GM19397 (cell line): ENCODE data around the gene MT1B.

Experiments
- ATAC-seq: cut with Tn5 transposase; IDR thresholded peaks from one replicate; pipeline ENCODE4 v1.9.1; 2021; ENCODE audit warnings: mild to moderate bottlenecking, moderate library complexity; ENCODE audit not compliant: unreplicated experiment

Gene MT1B

DNA sequence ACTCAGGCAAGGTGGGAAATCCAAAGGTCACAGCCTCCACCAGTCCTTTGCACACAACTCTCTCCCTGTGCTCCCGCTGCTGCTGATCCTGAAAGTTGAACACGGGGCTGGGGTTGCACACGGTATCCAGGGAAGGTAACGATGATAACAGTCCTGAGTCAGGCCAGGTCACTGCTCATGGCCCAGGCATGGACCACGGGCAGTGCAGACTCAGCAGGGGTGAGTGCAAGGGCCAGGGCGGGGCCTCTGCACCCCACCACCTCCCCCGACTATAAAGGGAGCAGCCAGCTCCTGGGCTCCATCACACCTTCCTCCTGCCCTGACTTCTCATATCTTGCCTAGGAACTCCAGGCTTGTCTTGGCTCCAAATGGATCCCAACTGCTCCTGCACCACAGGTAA, at the start of gene MT1B:
Gene MT1B (plus strand): TSS at position 301 of the 400 bp plus-strand sequence. CDS start 68 bp downstream, at position 369.
- no peak for ATAC-seq

- no peak for ATAC-seq
Measured at GRCh38 chr16:56603589-56603988, 48.1 kb upstream of the MT1B start.

GRCh38 chr16:56604966-56605365, 46.7 kb upstream of the MT1B start:
- ATAC-seq = no peak

- no peak for ATAC-seq
Measured at GRCh38 chr16:56605475-56605874, 46.2 kb upstream of the MT1B start.

GRCh38 chr16:56606071-56606475, 45.6 kb upstream of the MT1B start:
- no peak for ATAC-seq

DNA sequence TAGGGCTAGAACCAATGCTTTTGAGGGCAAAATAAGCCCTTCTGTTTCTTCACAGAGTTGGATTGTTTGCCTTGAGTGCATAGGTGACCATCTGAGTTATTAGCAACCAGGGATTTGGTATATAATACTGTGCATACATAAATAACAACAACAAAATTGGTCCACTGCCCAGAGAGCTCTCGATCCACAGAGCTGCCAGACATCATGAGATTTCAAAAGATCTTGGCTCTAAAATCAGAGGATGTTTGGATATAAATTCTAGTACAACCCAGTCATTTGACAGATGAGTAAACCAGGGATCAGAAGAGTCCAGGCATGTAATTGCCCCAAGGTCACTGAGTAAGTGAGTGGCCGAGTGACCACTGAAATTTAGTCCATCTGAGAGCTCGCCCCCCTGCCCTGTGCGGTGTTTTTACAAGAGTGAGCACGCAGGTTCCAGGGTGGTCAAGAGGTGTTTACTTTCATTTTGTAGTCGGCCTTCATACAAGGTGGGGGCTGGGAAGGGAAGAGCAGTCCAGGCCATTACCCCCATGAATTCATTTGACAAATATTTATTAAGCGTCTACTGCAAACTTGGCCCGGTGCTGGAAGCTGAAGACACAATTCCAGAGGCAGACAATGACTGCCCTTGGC, 45.1 kb upstream of the MT1B start:
- no peak for ATAC-seq

DNA sequence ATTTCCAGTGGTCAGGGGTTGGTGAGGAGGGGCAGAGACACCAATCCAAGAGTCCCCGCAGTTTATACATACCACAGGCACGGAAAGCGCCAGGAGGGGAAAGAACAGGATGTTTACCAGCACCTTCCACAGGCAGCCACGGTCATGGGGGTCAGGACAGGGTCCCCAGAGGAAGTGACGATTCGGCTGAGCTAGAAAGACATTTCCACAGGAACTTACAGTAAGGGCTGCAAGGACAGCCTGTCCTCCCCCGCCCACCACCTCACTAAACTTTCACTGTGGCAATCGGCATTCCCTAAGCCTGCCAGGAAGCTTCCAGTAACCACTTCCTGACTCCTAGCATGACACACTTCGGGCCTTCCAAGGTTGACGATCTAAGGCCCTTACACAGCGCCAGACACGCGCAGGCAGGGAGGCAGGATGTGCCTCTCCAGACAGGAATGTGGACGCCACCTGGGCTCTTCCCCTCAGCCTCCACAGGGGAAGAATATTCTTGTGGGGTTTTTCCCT, 44.5 kb upstream of the MT1B start:
- no peak for ATAC-seq

DNA sequence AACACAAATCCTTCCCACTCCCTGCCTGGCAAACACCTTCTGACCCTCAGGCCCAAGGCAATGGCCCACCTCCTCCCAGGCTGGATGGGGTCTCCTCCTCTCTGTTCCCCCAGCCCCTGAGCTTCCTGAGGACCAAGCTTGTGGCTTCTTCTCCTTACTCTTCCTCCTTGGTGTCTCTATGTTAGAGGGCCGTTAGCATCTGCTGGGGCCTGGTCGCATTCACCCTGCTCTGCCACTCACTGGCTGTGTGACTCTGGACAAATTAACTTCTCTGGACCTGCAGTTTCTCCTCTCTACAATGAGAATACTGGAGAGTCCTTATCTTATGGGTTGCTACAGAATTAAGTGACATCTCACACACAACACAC, 44.0 kb upstream of the MT1B start:
- no peak for ATAC-seq

DNA sequence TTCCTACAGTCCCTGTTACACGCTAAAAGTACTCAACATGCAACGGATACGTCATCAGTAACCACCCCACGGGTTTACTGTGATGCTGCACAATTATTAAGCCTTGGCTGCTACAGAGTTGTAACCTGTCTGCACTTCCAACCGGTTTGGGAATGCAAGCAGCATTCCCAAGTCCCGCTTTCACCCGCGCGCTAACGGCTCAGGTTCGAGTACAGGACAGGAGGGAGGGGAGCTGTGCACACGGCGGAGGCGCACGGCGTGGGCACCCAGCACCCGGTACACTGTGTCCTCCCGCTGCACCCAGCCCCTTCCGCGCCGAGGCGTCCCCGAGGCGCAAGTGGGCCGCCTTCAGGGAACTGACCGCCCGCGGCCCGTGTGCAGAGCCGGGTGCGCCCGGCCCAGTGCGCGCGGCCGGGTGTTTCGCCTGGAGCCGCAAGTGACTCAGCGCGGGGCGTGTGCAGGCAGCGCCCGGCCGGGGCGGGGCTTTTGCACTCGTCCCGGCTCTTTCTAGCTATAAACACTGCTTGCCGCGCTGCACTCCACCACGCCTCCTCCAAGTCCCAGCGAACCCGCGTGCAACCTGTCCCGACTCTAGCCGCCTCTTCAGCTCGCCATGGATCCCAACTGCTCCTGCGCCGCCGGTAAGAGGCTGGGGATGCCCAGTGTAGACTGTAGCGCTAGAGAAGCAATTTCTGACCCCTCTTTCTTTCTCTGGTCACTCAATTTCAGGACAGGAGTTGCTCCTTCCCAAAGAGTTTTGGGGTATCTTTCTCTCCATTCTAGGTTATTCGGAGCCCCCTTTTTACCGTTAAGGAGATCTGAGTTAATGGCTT, 43.4 kb upstream of the MT1B start, which contains the start of gene MT2A:
Gene MT2A (plus strand): TSS at position 542 of the 833 bp plus-strand sequence. CDS start 72 bp downstream, at position 614.
- ATAC-seq = peak; percentile 90

DNA sequence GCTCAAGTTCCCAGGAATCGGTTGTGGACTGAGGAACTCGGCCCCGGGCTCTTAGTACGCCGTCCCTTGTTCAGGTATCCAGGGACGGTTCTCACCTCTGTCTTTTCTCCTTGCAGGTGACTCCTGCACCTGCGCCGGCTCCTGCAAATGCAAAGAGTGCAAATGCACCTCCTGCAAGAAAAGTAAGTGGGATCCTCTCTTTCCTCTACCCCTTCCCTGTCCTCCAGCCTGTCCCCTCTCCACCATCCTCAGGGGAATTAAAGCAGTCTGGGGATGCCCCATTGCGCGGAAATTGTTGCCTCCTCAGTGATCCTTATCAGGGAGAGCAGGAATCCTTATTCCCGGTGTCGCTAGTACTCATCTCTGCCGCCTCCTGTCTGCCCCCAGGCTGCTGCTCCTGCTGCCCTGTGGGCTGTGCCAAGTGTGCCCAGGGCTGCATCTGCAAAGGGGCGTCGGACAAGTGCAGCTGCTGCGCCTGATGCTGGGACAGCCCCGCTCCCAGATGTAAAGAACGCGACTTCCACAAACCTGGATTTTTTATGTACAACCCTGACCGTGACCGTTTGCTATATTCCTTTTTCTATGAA, 42.7 kb upstream of the MT1B start:
- no peak for ATAC-seq

GRCh38 chr16:56609463-56609921, 42.2 kb upstream of the MT1B start:
- ATAC-seq = no peak

GRCh38 chr16:56610017-56610608, 41.6 kb upstream of the MT1B start:
- no peak for ATAC-seq

- no peak for ATAC-seq
Measured at GRCh38 chr16:56610609-56611111, 41.0 kb upstream of the MT1B start.

- ATAC-seq = no peak
Measured at GRCh38 chr16:56611281-56611833, 40.3 kb upstream of the MT1B start.

DNA sequence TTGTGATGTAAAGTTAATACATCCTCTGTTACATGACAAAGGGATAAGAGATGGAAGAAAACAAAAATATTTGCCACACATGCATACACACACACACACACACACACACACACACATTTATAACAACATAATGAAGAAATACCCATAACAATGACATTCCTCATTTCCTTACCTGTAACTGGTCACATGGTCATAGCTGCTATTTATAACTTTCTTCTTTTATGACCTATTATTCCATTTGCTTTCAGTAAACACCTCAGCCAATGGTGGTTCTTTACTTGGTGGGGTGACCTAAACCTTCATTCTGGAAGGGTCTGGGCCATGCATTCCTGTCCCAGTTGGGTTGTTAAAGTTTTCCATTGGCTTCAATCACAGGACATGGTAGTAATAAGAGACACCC, 38.0 kb upstream of the MT1B start:
- no peak for ATAC-seq

DNA sequence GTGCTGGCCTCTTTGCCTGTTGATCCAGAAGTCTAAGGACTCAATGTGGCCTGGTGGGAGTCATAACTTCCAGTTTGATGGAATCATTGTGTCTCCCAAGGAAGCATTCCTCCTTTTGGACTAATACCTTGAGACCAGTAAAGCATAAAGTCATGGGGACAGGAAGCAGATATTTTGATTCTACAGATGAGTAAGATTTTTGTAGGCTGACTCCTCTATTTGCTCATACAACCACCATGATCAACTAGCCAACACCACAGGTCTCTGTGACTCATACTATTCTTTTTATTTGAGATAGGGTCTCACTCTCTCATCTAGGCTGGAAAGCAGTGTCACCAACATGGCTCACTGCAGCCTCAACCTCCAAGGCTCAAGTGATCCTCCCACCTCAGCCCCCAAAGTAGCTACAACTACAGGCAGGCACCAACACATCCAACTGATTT, 37.1 kb upstream of the MT1B start:
- ATAC-seq = no peak

DNA sequence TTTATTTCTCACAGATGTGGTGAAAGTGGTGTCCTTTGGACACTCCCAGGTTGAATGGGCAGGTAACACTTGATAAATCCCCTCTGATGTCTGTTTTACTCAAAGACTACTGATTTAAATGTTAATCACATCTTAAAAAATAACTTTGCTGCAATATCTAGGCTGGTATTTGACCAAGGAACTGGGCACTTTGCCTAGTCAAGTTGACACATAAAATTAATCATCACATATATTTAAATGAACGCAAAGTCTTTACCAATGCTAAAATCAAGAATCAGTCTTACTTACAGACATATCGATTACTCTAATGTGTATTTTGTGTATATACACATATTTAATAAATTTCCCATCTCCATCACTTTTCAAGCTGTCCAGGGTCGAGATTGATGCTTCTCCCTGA, 36.3 kb upstream of the MT1B start:
- no peak for ATAC-seq

GRCh38 chr16:56616608-56617211, 35.0 kb upstream of the MT1B start:
- ATAC-seq = no peak

DNA sequence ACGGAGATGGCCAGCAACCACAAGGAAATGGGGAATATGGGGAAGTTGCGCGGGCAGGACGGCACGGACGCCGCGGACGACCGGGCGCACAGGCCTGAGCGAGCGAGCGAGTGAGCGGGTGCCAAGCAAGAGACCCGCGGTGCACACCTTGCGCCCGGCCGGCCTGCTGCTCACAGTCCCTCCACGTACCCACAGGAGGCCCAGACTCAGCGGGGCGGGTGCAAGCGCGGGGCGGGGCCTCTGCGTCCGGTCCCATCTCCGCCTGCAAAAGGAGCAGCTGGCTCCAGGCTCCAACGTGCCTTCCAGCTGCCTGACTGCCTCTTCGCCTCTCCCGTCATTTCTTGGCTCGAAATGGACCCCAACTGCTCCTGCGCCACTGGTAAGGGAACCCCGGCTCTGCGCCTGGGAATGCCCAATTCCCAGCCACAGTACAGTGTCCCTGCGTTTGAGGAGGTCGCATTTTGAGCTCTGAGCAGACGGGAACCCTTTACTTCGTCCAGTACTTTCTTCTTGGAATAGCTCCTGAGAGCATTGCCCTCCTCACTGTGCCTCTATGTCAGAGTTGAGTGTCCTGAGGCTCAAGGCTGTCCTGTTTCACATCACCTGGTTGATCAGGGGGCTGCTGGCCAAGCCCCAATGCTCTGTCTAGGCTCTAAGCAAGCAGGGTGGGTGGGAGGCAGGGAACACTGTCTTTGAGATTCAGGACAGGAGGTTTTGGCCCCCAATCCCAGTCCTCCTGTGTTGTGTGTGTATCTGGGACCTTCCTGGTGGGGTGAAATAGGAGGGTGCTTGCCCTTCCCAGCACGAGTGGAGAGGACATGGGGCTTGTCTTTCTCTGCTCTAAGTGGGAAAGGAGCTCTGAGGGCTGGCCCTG, 34.2 kb upstream of the MT1B start:
- peak; percentile 57 for ATAC-seq
